H1 (cell line): ENCODE measurements around the gene PREB. TPM values are rescaled to one million over a fixed set of nuclear protein-coding genes. Genes with fewer than 3 reads are reported as not detected.

Source experiments
- CTCF ChIA-PET: fragments of 300-600 bp; sonication (Branson Sonifier 250); formaldehyde crosslinking; loops from one replicate; lab custom pipeline; 2021; ENCODE audit not compliant: partially characterized antibody; lab: Charles Lee
- POLR2A ChIA-PET: fragments of 300-600 bp; sonication (Branson Sonifier 250); formaldehyde crosslinking; loops from one replicate; lab custom pipeline; 2021; ENCODE audit warnings: inconsistent platforms; ENCODE audit not compliant: partially characterized antibody; lab: Charles Lee
- DNase-seq, 2 experiments: peaks; one replicate each; pipeline versions ENCODE4 v3.0.0 to v3.0.0-alpha.2; 2010 to 2022; ENCODE audit warnings: low spot score in 2 of 2, low read depth in 1 of 2, mixed read lengths in 1 of 2
- FAIRE-seq: peaks from 2 replicates; lab custom pipeline; 2011; peaks lifted over from hg19 to GRCh38; lab: Jason Lieb, UNC
- H2AFZ ChIP-seq: 2 replicates; pipeline ENCODE4 v1.8.1; 2012; ENCODE audit warnings: low read length, inconsistent platforms
- H2AK5ac ChIP-seq: 2 replicates; pipeline ENCODE4 v1.6.1; 2013; ENCODE audit warnings: low read depth, low read length
- H2BK120ac ChIP-seq: replicated peaks from 2 replicates; pipeline ENCODE3; 2013; ENCODE audit warnings: low read depth, low read length, inconsistent platforms
- H2BK12ac ChIP-seq: 2 replicates; pipeline ENCODE4 v1.6.1; 2013; ENCODE audit warnings: low read depth, low read length
- H2BK15ac ChIP-seq: 2 replicates; pipeline ENCODE4 v1.6.1; 2013; ENCODE audit warnings: low read length
- H2BK20ac ChIP-seq: 2 replicates; pipeline ENCODE4 v1.6.1; 2013; ENCODE audit warnings: low read length
- H2BK5ac ChIP-seq: 2 replicates; pipeline ENCODE4 v1.6.1; 2013; ENCODE audit warnings: low read depth, low read length
- H3K14ac ChIP-seq: 2 replicates; pipeline ENCODE4 v1.6.1; 2013; ENCODE audit warnings: inconsistent platforms; ENCODE audit not compliant: insufficient read length
- H3K18ac ChIP-seq: 2 replicates; pipeline ENCODE4 v1.6.1; 2013; ENCODE audit warnings: low read length; ENCODE audit errors: extremely low read depth
- H3K23ac ChIP-seq: 2 replicates; pipeline ENCODE4 v1.6.1; 2013; ENCODE audit warnings: inconsistent platforms; ENCODE audit not compliant: insufficient read length
- H3K23me2 ChIP-seq: 2 replicates; pipeline ENCODE4 v1.6.1; 2013; ENCODE audit warnings: low read depth, low read length
- H3K27ac ChIP-seq: 2 replicates; pipeline ENCODE4 v1.6.1; 2011; ENCODE audit warnings: low read depth, low read length, inconsistent platforms
- H3K27me3 ChIP-seq, 4 experiments: replicated peaks in 1 of 4; 1 replicate in 1 of 4; 2 replicates in 3 of 4; pipeline versions ENCODE4 v1.6.1 to v1.8.1; 2011 to 2013; ENCODE audit warnings: low read length in 3 of 4, mild to moderate bottlenecking in 3 of 4, inconsistent platforms in 2 of 4, mixed read lengths in 2 of 4, moderate library complexity in 1 of 4; ENCODE audit not compliant: control insufficient read depth in 3 of 4, insufficient read depth in 3 of 4; ENCODE audit errors: extremely low read depth in 1 of 4
- H3K36me3 ChIP-seq, 4 experiments: 2 replicates each; pipeline versions ENCODE4 v1.6.1 to v1.8.1; 2011 to 2013; ENCODE audit warnings: mild to moderate bottlenecking in 4 of 4, low read length in 3 of 4, moderate library complexity in 2 of 4, control low read depth in 1 of 4, inconsistent platforms in 1 of 4; ENCODE audit not compliant: insufficient read depth in 4 of 4, control insufficient read depth in 2 of 4
- H3K4ac ChIP-seq: replicated peaks from 2 replicates; pipeline ENCODE3; 2013; ENCODE audit warnings: low read length, low read depth, mixed read lengths, inconsistent platforms; ENCODE audit not compliant: insufficient read length
- H3K4me1 ChIP-seq, 4 experiments: replicated peaks in 1 of 4; 1 replicate in 1 of 4; 2 replicates in 3 of 4; pipeline versions ENCODE4 v1.6.1 to v1.8.1; 2011 to 2013; ENCODE audit warnings: low read length in 3 of 4, inconsistent platforms in 2 of 4, mixed read lengths in 1 of 4; ENCODE audit not compliant: insufficient read depth in 4 of 4, control insufficient read depth in 3 of 4
- H3K4me2 ChIP-seq, 2 experiments: 2 replicates each; pipeline versions ENCODE4 v1.6.1 to v1.8.1; 2011 to 2013; ENCODE audit warnings: low read depth in 2 of 2, low read length in 2 of 2, control low read depth in 1 of 2, inconsistent platforms in 1 of 2, mild to moderate bottlenecking in 1 of 2; ENCODE audit not compliant: insufficient read depth in 1 of 2
- H3K4me3 ChIP-seq, 4 experiments: fragments of 200-600, 300-600 bp in 1 of 4; sonication (generic), shearing (Covaris generic), sonication (Bioruptor Twin) in 1 of 4; 2 replicates each; pipeline versions ENCODE4 v1.5.1 to v1.8.1; 2011 to 2016; ENCODE audit warnings: low read length in 4 of 4, low read depth in 3 of 4, control low read depth in 2 of 4, inconsistent platforms in 2 of 4, mild to moderate bottlenecking in 2 of 4, mixed read lengths in 1 of 4, moderate library complexity in 1 of 4; ENCODE audit not compliant: insufficient read depth in 2 of 4; ENCODE audit errors: extremely low read depth in 1 of 4
- H3K56ac ChIP-seq: replicated peaks from 2 replicates; pipeline ENCODE3; 2013; ENCODE audit warnings: low read depth, mild to moderate bottlenecking, mixed read lengths, low read length, inconsistent platforms; ENCODE audit not compliant: insufficient read length
- H3K79me1 ChIP-seq: 2 replicates; pipeline ENCODE4 v1.6.1; 2013; ENCODE audit warnings: low read depth, low read length, control low read depth
- H3K79me2 ChIP-seq, 2 experiments: 2 replicates each; pipeline versions ENCODE4 v1.6.1 to v1.8.1; 2012 to 2013; ENCODE audit warnings: low read length in 2 of 2, mild to moderate bottlenecking in 2 of 2, inconsistent platforms in 1 of 2; ENCODE audit not compliant: insufficient read depth in 2 of 2, control insufficient read depth in 1 of 2
- H3K9ac ChIP-seq, 4 experiments: replicated peaks in 1 of 4; 1 replicate in 1 of 4; 2 replicates in 3 of 4; pipeline versions ENCODE4 v1.6.1 to v1.8.1; 2011 to 2013; ENCODE audit warnings: low read depth in 3 of 4, low read length in 3 of 4, control low read depth in 2 of 4, mild to moderate bottlenecking in 2 of 4, moderate library complexity in 2 of 4, inconsistent platforms in 1 of 4; ENCODE audit errors: extremely low read depth in 1 of 4
- H3K9me3 ChIP-seq, 2 experiments: 2 replicates each; pipeline versions ENCODE4 v1.6.1 to v1.8.1; 2012 to 2013; ENCODE audit warnings: mild to moderate bottlenecking in 2 of 2, moderate library complexity in 2 of 2, control low read depth in 1 of 2, inconsistent platforms in 1 of 2, low read depth in 1 of 2, low read length in 1 of 2, mixed read lengths in 1 of 2; ENCODE audit not compliant: insufficient read depth in 2 of 2
- H4K20me1 ChIP-seq, 2 experiments: replicated peaks in 1 of 2; 2 replicates each; pipeline versions ENCODE3 to v1.8.1; 2011 to 2013; ENCODE audit warnings: inconsistent platforms in 2 of 2, low read length in 2 of 2, mild to moderate bottlenecking in 1 of 2; ENCODE audit not compliant: insufficient read depth in 2 of 2, control insufficient read depth in 1 of 2
- H4K5ac ChIP-seq: 2 replicates; pipeline ENCODE4 v1.6.1; 2013; ENCODE audit warnings: low read length, low read depth, mixed read lengths, inconsistent platforms; ENCODE audit not compliant: insufficient read length
- H4K8ac ChIP-seq: 2 replicates; pipeline ENCODE4 v1.8.0; 2013; ENCODE audit warnings: mild to moderate bottlenecking, moderate library complexity, low read length, inconsistent platforms; ENCODE audit not compliant: insufficient read depth; ENCODE audit errors: extremely low read depth
- H4K91ac ChIP-seq: replicated peaks from 2 replicates; pipeline ENCODE3; 2013; ENCODE audit warnings: low read length, mixed read lengths, inconsistent platforms; ENCODE audit not compliant: insufficient read length
- ATF2 ChIP-seq: IDR thresholded peaks from 2 replicates; pipeline ENCODE4 v1.6.1; 2012; ENCODE audit warnings: low read length, inconsistent platforms
- CTCF ChIP-seq, 3 experiments: IDR thresholded peaks; 1 replicate in 2 of 3; 2 replicates in 1 of 3; pipeline versions ENCODE4 v1.5.1 to v1.6.1; 2011; ENCODE audit warnings: low read length in 3 of 3, mild to moderate bottlenecking in 3 of 3, inconsistent platforms in 2 of 3, low read depth in 1 of 3, moderate library complexity in 1 of 3; ENCODE audit not compliant: insufficient read depth in 1 of 3; ENCODE audit errors: control extremely low read depth in 1 of 3
- HDAC2 ChIP-seq, 2 experiments: fragments of 300-600 bp in 1 of 2; sonication (generic) in 1 of 2; IDR thresholded peaks; 2 replicates each; pipeline ENCODE4 v1.6.1; 2011 to 2012; ENCODE audit warnings: low read depth in 2 of 2, low read length in 2 of 2, mild to moderate bottlenecking in 2 of 2, moderate library complexity in 2 of 2, borderline replicate concordance in 1 of 2, inconsistent platforms in 1 of 2
- JUN ChIP-seq: IDR thresholded peaks from 2 replicates; pipeline ENCODE4 v1.6.1; 2011; ENCODE audit warnings: low read depth, mild to moderate bottlenecking, improper control_type of control experiment, low read length
- TCF12 ChIP-seq: IDR thresholded peaks from 2 replicates; pipeline ENCODE4 v1.6.1; 2011; ENCODE audit warnings: low read depth, mild to moderate bottlenecking, low read length
- WGBS, 2 experiments: shearing (Covaris generic) in 1 of 2; methylation state at CpG; one replicate each; pipeline versions ENCODE4 v1.1.6 to v1.1.7; 2013 to 2015; ENCODE audit warnings: low lambda C conversion rate in 2 of 2, mixed read lengths in 2 of 2, inconsistent platforms in 1 of 2, low coverage in 1 of 2, missing lambda C conversion rate in 1 of 2; ENCODE audit not compliant: insufficient replicate concordance in 2 of 2, insufficient coverage in 1 of 2, insufficient read length in 1 of 2; ENCODE audit errors: extremely low coverage in 1 of 2, missing lambda C conversion rate in 1 of 2; 5-methylcytosine and 5-hydroxymethylcytosine counted together
- polyA plus RNA-seq, 7 experiments: library from polyadenylated mRNA; depleted of rRNA in 3 of 7; stranded (reverse) in 5 of 7; unstranded in 2 of 7; fragments of >200 nt in 5 of 7; fragments of 200-250 nt in 2 of 7; gene quantifications; 1 replicate in 5 of 7; 2 replicates in 1 of 7; 4 replicates in 1 of 7; pipeline versions ENCODE4 v1.2.1 to v1.2.3, GENCODE V29; 2011 to 2013; ENCODE audit warnings: missing spikeins in 2 of 7, mixed read lengths in 2 of 7
- total RNA-seq: library from RNA; stranded (reverse); fragmentation: NEBNext Ultra II Directional; extraction: Animal tissue kit (Norgen Biotek cat#: 25700); gene quantifications from 2 replicates; pipeline ENCODE4 v1.2.1, GENCODE V29; 2021

PREB gene
- total and polyA plus RNA-seq, 2 of the 8 experiments (the other 6 are each of a cell fraction or from before 2014, with no cell fraction given) = 54.1 to 72.2 TPM

GRCh38 chr2:27087823-27088410, 46.5 kb downstream of the PREB start:
- 88% methylated on average over 4 of the region's 5 CpGs; no CpG with 5 or more reads in 1 of the 2 experiments for WGBS, 2 experiments
- FAIRE-seq (no peak), DNase-seq (no peak)
- H3K27ac ChIP-seq = no peak overlapping the region
- H3K4me2 ChIP-seq = peak overlapping the region; percentile 70 to 90; a peak in 3 of 4 replicates
- H2BK20ac ChIP-seq = no peak overlapping the region
- no peak overlapping the region for H2BK120ac ChIP-seq
- H2AFZ ChIP-seq = no peak overlapping the region
- H3K23me2 ChIP-seq = peaks cover 10% of the 10 kb centered on the region; the same call in 1 of the 2 replicates
- H3K9ac ChIP-seq = no peak overlapping the region
- CTCF ChIA-PET = interaction anchor here (0.6 to 16.5 kb wide), 17 partner anchors 9 to 205 kb away, joined by 3 to 160 read pairs (median 4); partner anchors contain the start of genes ABHD1, AGBL5 and PREB
- no peak overlapping the region for H4K8ac ChIP-seq
- POLR2A ChIA-PET = interaction anchor here (1.0 to 5.9 kb wide), 11 partner anchors 8 to 129 kb away, joined by 3 to 29 read pairs (median 5); partner anchors contain the start of genes ATRAID, CAD, OST4 and SLC5A6
- no peaks in the 10 kb centered on the region for H3K79me1 ChIP-seq
- H3K79me2 ChIP-seq = no peaks in the 10 kb centered on the region
- H3K9me3 ChIP-seq = no peaks in the 10 kb centered on the region
- H3K4ac ChIP-seq = no peak overlapping the region
- no peak overlapping the region for H4K5ac ChIP-seq
- H2AK5ac ChIP-seq = no peak overlapping the region
- H3K56ac ChIP-seq = no peak overlapping the region
- no peak overlapping the region for H4K91ac ChIP-seq
- H2BK12ac ChIP-seq = no peak overlapping the region
- H3K27me3 ChIP-seq = peaks cover 0 to 9% (median 4%) of the 10 kb centered on the region in 4 experiments; a peak in 2 of 7 replicates
- no peaks in the 10 kb centered on the region for H3K36me3 ChIP-seq
- H3K18ac ChIP-seq = no peak overlapping the region
- H3K4me1 ChIP-seq = peaks cover 4 to 19% (median 4%) of the 10 kb centered on the region in 4 experiments; a peak in 5 of 7 replicates
- H4K20me1 ChIP-seq = peaks cover 1 to 6% of the 10 kb centered on the region in 2 experiments
- H2BK5ac ChIP-seq = no peak overlapping the region
- H3K23ac ChIP-seq = no peak overlapping the region
- peak overlapping the region in 3 of 4 experiments; percentile 59 to 75 (median 69); a peak in 2 of 8 replicates for H3K4me3 ChIP-seq
- no peak overlapping the region for H3K14ac ChIP-seq
- no peak overlapping the region for H2BK15ac ChIP-seq
- no peak for TF ChIP-seq ATF2
- TF ChIP-seq TCF12 = no peak
- no peak for TF ChIP-seq CTCF (IDR thresholded peaks at IDR 0.05; ENCODE audit: control extremely low read depth in 1 of 3, insufficient read depth in 1 of 3, low read depth in 1 of 3, low read length in 3 of 3)
- no peak for TF ChIP-seq JUN
- no peak for TF ChIP-seq HDAC2 (IDR thresholded peaks at IDR 0.05; ENCODE audit: borderline replicate concordance in 1 of 2, low read depth in 2 of 2, low read length in 2 of 2)
